KOPT-K1 (cell line): Measurements from ENCODE around the gene F10.

Experiments used
- H3K27ac ChIP-seq: fragments of 200-600 bp; sonication (generic); 2 replicates; pipeline ENCODE4 v1.5.1; 2016; ENCODE audit warnings: antibody characterized with exemption, mild to moderate bottlenecking, low read depth, low read length; ENCODE audit not compliant: poor library complexity, severe bottlenecking
- H3K36me3 ChIP-seq: fragments of 200-600 bp; sonication (generic); 2 replicates; pipeline ENCODE4 v1.5.1; 2017; ENCODE audit warnings: antibody characterized with exemption, mild to moderate bottlenecking, low read length, moderate library complexity; ENCODE audit not compliant: insufficient read depth
- H3K9me3 ChIP-seq: fragments of 200-600 bp; sonication (generic); 2 replicates; pipeline ENCODE4 v1.5.1; 2017; ENCODE audit warnings: antibody characterized with exemption, low read length, mild to moderate bottlenecking; ENCODE audit not compliant: insufficient read depth, poor library complexity, severe bottlenecking

F10 gene

GRCh38 chr13:113124211-113124970 is 1.8 kb downstream of the F10 start:
- no peak overlapping the region for H3K27ac ChIP-seq
- H3K36me3 ChIP-seq, result no peaks in the 10 kb centered on the region
- H3K9me3 ChIP-seq, result no peaks in the 10 kb centered on the region

- Histone ChIP-seq H3K27ac (no peak overlapping the region), H3K36me3 (no peaks in the 10 kb centered on the region), H3K9me3 (no peaks in the 10 kb centered on the region)
Measured at GRCh38 chr13:113125506-113126264, 3.1 kb downstream of the F10 start.

DNA sequence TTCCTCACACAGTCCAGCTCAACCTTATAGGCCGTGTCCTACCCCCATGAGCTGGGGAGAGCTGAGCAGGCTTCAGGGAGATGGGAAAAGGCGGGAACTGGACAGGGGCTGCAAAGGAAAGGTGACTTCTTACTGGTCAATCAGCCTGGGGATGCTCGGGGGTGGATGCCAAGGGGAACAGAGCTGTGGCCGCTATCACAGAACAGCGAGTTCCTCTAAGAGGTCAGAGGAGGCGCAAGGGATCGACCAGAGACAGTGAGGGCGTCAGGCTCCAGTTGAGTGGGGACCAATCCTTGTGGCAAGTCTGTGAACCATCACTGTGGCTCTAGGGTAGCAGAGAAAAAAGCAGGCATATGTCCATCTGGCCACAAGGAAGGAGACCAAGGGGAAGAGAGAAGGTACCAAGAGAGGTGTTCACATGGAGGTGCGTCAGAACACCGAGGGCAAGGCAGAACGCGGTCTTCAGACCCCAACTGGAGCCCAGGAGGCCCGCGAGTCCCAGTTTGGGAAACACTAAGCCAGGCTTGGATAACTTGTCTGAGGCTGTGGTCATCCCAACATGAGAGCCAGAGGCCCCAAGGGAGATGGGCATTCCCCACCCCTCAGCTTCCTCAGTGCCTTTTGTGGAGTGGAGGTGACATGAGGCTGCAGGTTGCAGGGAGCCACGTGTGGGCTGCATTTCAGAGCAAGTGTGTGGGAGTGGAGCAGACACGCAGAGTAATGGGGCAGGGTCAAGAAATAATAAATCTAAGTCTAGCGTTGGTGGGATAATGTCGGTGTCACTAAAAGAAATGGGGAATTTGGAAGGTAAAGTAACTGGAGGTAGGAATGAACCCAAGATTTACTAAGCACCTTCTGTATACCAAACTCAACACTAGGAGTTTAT is 3.9 kb downstream of the F10 start:
- Histone ChIP-seq H3K36me3 (no peaks in the 10 kb centered on the region), H3K27ac (no peak overlapping the region), H3K9me3 (no peaks in the 10 kb centered on the region)

- no peak overlapping the region for H3K27ac ChIP-seq
- H3K9me3 ChIP-seq, result no peaks in the 10 kb centered on the region
- no peaks in the 10 kb centered on the region for H3K36me3 ChIP-seq
Measured at GRCh38 chr13:113129480-113129879, 6.9 kb downstream of the F10 start.

DNA sequence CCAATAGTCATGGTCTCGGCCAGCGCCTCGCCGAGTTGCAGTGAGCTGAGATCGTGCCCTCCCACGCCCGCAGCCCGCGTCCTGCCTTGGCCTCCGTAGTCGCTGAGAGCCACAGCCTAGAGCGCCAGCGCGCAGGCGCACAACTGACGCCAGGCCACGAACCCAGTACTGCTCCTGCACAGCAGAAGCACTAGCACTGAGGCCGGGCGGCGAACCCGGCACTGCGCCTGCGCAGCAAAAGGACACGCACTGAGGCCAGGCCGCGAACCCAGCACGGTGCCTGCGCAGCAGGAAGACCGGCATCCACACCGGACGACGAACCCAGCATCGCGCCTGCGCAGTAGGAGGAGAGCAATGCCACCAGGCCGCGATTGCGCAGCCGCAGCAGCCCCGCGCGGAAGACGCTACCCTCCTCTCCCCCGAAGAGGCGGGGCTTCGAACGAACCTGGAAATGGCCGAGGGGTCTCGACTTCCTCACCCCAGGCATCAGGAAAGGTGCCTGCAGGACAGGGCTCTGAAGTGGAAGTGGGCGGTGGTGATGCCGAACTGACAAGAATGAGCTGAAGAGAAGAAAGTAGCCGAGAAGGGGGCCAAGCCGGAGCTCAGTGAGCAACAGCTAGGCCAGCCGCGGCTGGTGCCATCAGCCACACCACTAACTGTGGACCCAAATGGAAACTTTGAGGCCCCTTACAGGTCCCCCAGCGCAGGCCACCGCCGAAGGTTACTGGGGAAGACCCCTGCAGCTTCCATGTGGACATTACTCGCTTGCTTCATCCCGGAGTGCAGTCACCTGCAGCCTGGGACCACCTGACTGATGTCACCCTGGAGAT is 7.5 kb downstream of the F10 start:
- no peaks in the 10 kb centered on the region for H3K9me3 ChIP-seq
- no peak overlapping the region for H3K27ac ChIP-seq
- H3K36me3 ChIP-seq, result no peaks in the 10 kb centered on the region

GRCh38 chr13:113135281-113135760 is 12.7 kb downstream of the F10 start:
- Histone ChIP-seq H3K36me3 (no peaks in the 10 kb centered on the region), H3K27ac (no peak overlapping the region), H3K9me3 (no peaks in the 10 kb centered on the region)

DNA sequence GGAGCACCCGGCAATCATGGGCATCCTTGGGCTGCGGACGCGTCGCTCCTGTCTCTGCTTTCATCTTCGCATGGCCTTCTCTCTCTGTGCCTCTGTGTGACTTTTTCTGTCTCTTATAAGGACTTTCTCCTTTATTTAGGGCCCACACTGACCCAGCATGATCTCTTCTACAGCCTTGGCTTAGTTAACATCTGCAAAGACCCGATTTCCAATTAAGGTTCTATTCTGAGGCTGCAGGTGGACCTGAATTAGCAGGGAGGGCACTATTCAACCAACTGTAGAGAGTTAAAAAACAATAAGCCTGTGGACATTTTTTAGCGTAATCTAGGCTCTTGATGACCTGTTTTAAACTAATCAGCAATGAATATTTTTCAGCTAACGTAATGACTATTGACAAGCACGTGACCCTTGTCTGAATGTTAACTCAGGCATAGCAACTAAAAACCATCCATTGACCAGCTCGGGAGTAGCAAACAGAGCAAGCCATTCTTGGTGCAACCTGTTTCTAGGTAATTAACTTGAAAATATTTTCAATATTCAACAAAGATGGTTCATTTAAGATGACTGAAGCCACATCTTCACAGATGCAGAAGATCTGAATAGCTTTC is 15.2 kb downstream of the F10 start:
- Histone ChIP-seq H3K9me3 (no peaks in the 10 kb centered on the region), H3K27ac (no peak overlapping the region), H3K36me3 (no peaks in the 10 kb centered on the region)

DNA sequence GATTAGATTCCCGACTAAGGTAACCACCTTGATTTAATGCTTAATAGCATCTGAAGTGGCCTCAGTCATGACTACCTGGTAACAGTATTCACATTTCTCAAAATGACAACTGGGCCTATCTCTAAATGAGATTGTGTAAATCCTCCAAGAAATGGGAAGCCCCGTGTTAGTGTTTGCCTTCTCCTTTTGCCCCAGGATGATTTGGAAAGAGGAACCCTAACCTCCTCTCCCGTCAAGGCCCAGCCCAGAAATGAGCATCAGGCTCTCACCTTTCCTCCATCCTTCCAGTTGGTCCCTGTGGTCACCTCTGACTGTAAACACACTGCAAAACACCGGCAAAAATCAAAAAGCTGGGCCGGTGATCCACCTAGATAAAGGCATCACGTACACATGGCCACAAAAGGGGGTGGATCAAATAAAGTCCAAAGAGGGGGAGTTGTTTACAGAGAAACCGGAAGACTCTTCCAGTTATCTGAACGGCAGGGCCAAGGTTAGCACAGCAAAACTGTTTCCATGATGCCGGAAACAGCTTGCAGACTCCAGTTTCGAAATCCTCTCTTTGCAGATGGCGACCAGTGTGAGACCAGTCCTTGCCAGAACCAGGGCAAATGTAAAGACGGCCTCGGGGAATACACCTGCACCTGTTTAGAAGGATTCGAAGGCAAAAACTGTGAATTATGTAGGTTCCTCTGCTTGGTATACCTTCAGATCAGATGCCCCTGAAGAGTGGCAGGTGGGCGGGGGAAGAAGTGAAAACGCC is 16.4 kb downstream of the F10 start:
- H3K36me3 ChIP-seq, result no peaks in the 10 kb centered on the region
- no peak overlapping the region for H3K27ac ChIP-seq

DNA sequence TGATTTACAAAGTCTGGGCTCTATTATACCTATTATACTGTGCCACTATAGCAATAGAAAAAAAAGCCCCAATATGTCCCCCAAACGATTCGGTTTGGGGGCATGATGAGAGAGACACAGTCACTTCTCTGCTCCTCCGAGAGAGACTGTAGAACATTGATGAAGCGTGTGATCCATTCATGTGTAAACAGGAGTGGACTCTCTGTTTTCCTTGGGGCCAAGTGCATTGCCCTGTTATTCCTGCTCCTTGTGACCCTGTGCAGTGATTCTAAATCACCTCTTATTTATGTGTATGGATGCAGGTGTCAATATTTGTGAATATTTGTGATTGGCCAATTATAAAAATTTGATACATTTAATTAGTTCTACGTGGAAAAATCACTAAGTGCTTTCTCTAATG is 17.0 kb downstream of the F10 start:
- Histone ChIP-seq H3K27ac (no peak overlapping the region), H3K9me3 (no peaks in the 10 kb centered on the region), H3K36me3 (no peaks in the 10 kb centered on the region)

More for the DNA sequence above, 16.4 kb downstream of the F10 start:
- H3K9me3 ChIP-seq, result no peaks in the 10 kb centered on the region

- Histone ChIP-seq H3K9me3 (no peaks in the 10 kb centered on the region), H3K27ac (no peak overlapping the region), H3K36me3 (no peaks in the 10 kb centered on the region)
Measured at GRCh38 chr13:113140677-113141600, 18.3 kb downstream of the F10 start.

DNA sequence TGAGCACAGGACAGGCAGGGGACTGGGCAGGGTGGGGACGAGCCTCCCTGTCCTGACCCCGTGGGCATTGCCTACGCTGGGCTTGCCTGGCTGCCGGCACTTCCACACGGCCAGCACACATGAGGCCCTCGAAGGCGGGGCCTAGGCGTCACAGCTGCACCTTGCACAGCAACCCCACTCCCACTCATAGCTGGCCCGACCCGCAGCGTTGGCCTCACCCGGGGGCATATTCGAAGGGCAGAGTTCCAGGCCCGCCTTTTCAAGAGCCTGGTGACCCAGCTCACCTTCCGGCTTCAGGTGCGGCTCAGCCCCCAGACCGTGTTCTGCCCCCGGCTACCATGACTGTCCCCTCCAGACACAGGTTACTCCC is 19.0 kb downstream of the F10 start:
- Histone ChIP-seq H3K36me3 (no peaks in the 10 kb centered on the region), H3K9me3 (no peaks in the 10 kb centered on the region), H3K27ac (no peak overlapping the region)

- no peaks in the 10 kb centered on the region for H3K36me3 ChIP-seq
- no peaks in the 10 kb centered on the region for H3K9me3 ChIP-seq
- no peak overlapping the region for H3K27ac ChIP-seq
Measured at GRCh38 chr13:113142876-113143275, 20.3 kb downstream of the F10 start.
